Natural killer cell treated with Interleukin-12 subunit alpha and Interleukin-12 subunit beta and Interleukin-15 and Interleukin-18, amount 100 ng/mL, for 72 hours (primary cell): Measurements from ENCODE around the gene SUSD4. TPM values are rescaled to one million over a fixed set of nuclear protein-coding genes. Genes with fewer than 3 reads are reported as not detected.
A peak's percentile ranks its signal among the peaks of the same experiment; 100 is the strongest.
"Not testable (repeated sequence)": the region's sequence is repeated elsewhere in the genome, so short reads cannot be mapped to it uniquely, and the experiment has no call there.

Source experiments
- ATAC-seq, 2 donors: fragments of 150-1000 bp; cut with Tn5 transposase in 1 of 2; sonication (Bioruptor Pico), chemical (Tn5 transposase) in 1 of 2; 2 replicates each; pipeline ENCODE4 v1.10.0; 2021
- DNase-seq: peaks from one replicate; pipeline ENCODE4 v3.0.0; 2022; ENCODE audit warnings: low spot score
- H3K27ac Mint-ChIP-seq, 2 donors: 1 replicate in 1 of 2; 2 replicates in 1 of 2; pipeline ENCODE4 v1.8.0; 2022; ENCODE audit warnings: mixed read lengths in 2 of 2, mild to moderate bottlenecking in 1 of 2, moderate library complexity in 1 of 2
- H3K27me3 Mint-ChIP-seq, 2 donors: 1 replicate in 1 of 2; 2 replicates in 1 of 2; pipeline ENCODE4 v1.8.0; 2022; ENCODE audit warnings: mixed read lengths in 2 of 2
- H3K36me3 Mint-ChIP-seq: one replicate; pipeline ENCODE4 v1.8.0; 2022; ENCODE audit warnings: mixed read lengths
- H3K4me1 Mint-ChIP-seq, 2 donors: 1 replicate in 1 of 2; 2 replicates in 1 of 2; pipeline ENCODE4 v1.8.0; 2022; ENCODE audit warnings: low read depth in 2 of 2, mixed read lengths in 2 of 2, mild to moderate bottlenecking in 1 of 2
- H3K4me3 Mint-ChIP-seq: one replicate; pipeline ENCODE4 v1.8.0; 2022; ENCODE audit warnings: mixed read lengths
- H3K9me3 Mint-ChIP-seq: 2 replicates; pipeline ENCODE4 v1.8.0; 2022; ENCODE audit warnings: mixed read lengths
- total RNA-seq, 2 donors: library from RNA; stranded (reverse); gene quantifications; one replicate each; pipeline ENCODE4 v1.2.3, GENCODE V29; 2022

The SUSD4 gene
- total RNA-seq, 2 donors from 2014 or later = not detected

DNA sequence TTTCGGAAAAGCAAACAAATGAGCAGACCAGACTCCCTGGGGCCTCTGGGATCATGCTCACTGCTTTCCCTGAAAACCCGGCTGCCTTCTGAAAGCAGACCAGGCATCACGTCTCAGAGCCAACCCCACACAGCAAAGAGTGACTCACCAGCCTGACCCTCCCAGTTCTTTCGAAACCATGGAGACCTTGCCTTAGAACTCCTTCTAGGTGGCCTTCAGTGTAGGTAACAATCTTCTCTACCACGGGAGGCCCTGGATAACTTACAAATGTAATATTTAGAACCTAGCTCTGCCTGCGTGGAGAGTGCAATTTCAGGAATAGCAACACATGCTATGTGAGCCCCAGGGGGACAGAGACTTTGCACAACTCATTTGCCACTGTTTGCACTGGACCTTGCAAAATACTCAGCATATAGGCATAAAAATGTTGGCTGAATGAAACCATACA is 105.2 kb downstream of the SUSD4 start:
- Mint-ChIP-seq H3K27me3 (peaks cover 5 to 12% of the 10 kb centered on the region in 2 donors), H3K9me3 (no peaks in the 10 kb centered on the region), H3K27ac (no peak overlapping the region), H3K36me3 (no peaks in the 10 kb centered on the region), H3K4me3 (no peak overlapping the region), H3K4me1 (no peaks in the 10 kb centered on the region)
- DNase-seq (no peak), ATAC-seq (no peak)

DNA sequence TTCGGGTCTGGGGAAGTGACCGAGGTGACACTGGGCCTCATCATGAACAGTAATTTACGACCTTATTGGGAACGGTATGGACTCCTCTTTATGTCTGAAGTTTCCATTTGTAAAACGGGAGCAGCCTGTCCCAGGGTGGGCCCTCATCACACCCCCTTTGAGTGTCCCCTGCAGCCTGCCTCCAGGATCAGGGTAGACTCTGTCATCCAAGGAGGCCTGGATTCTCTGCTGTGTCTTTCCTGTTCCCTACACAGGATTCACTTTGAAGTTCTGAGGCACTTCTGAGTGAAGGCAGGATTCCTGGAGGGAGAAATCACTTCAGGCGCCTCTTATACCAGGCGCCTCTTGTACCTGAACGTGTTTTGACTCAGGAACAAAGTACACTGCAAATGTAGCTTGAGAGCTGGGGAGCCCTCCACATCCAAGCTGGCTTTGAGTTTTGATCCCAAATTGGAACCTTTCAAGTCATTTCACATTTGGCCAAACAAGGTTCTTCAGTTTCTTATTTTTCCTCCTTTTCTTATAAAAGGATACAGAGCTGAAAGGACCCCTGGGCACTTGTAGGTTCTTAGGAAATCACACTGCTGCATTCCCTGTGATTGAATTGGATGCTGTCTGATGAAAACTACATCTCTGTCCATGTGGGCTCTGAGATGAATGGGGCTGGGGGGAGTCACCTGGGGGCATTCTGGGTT is 106.0 kb downstream of the SUSD4 start:
- Mint-ChIP-seq H3K27me3 (peaks cover 6 to 13% of the 10 kb centered on the region in 2 donors), H3K27ac (no peak overlapping the region), H3K4me1 (no peaks in the 10 kb centered on the region), H3K4me3 (no peak overlapping the region), H3K9me3 (no peaks in the 10 kb centered on the region), H3K36me3 (no peaks in the 10 kb centered on the region)
- DNase-seq = no peak
- no peak for ATAC-seq

DNA sequence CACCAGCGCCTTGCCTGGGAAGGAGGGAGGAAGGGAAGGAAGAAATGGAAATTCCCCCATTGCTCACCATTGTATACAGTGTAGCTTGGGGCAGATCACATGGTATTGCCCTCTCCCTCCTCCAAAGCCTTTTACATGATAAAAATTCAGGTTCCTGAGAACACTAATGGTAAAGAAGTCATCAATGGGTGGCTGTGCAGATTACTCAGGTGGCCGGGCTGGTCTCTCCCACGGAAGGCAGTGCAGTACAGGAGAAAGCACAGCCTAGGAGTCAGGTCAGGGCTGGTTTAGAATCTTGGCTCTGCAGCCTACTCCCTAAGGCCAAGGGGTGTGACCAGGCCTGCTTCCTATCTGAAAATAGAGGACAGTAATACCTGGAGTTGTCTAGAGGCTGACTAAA is 107.9 kb downstream of the SUSD4 start:
- H3K36me3 Mint-ChIP-seq = no peaks in the 10 kb centered on the region
- no peaks in the 10 kb centered on the region for H3K4me1 Mint-ChIP-seq
- no peak for DNase-seq
- H3K27ac Mint-ChIP-seq = no peak overlapping the region
- no peak for ATAC-seq
- no peak overlapping the region for H3K4me3 Mint-ChIP-seq
- H3K27me3 Mint-ChIP-seq = peaks cover 6 to 13% of the 10 kb centered on the region in 2 donors
- no peaks in the 10 kb centered on the region for H3K9me3 Mint-ChIP-seq

DNA sequence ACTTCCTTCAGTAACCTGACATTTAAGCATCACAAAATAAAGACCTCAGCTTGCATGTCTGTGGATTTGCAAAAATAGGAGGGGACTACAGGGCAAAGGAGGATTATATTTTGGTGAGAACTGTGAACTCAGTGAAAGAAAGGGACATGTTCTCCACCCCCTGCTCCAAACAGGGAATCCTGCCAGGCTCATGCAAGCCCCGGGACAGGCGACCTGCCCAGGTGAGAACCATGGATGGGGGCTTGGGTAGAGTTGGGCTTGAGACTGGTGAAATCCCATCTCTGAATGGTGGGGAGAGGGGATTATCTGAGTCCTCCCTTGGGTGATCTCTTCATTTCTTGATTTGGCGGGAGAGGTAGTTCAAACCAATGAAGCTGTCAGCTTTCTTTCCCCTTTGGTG is 110.1 kb downstream of the SUSD4 start:
- DNase-seq = no peak
- Mint-ChIP-seq H3K27me3 (peaks cover 11 to 14% of the 10 kb centered on the region in 2 donors), H3K27ac (no peak overlapping the region), H3K9me3 (no peaks in the 10 kb centered on the region), H3K4me1 (no peaks in the 10 kb centered on the region), H3K36me3 (no peaks in the 10 kb centered on the region), H3K4me3 (no peak overlapping the region)
- ATAC-seq = no peak

DNA sequence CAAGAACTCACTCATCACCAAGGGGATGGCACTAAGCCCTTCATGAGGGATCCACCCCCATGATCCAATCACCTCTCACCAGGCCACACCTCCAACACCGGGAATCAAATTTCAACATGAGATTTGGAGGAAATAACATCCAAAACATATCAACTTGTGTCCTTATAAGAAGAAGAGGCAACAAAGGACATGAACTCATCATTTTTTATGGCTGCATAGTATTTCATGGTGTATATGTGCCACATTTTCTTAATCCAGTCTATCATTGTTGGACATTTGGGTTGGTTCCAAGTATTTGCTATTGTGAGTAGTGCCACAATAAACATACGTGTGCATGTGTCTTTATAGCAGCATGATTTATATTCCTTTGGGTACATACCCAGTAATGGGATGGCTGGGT is 112.6 kb downstream of the SUSD4 start:
- H3K36me3 Mint-ChIP-seq, H3K4me3 Mint-ChIP-seq, H3K9me3 Mint-ChIP-seq, ATAC-seq, H3K27ac Mint-ChIP-seq, H3K4me1 Mint-ChIP-seq, DNase-seq: not testable (repeated sequence)
- H3K27me3 Mint-ChIP-seq = peaks cover 15% of the 10 kb centered on the region in 2 donors

DNA sequence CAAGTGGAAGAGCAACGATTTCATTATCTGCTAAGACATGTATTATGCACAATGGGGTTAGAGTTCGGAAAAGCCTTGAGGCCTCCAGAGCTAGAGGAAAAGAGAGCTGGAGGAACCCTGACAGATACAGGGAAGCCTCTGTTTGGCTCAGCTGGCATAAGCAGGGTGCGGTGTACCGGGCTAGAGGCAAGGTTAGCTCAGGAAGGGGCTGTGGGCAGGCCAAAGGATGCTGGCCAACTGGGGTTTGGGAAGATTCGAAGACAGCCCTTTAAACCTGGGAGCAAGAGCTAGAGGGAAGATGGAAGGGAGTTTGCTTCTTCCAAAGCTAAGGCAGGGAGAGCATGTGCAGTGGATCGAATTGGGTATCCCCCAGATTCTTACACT is 113.4 kb downstream of the SUSD4 start:
- Mint-ChIP-seq H3K27ac (no peak overlapping the region), H3K4me3 (no peak overlapping the region), H3K27me3 (peaks cover 22 to 23% of the 10 kb centered on the region in 2 donors), H3K36me3 (no peaks in the 10 kb centered on the region), H3K4me1 (no peaks in the 10 kb centered on the region), H3K9me3 (no peaks in the 10 kb centered on the region)
- no peak for ATAC-seq
- no peak for DNase-seq

DNA sequence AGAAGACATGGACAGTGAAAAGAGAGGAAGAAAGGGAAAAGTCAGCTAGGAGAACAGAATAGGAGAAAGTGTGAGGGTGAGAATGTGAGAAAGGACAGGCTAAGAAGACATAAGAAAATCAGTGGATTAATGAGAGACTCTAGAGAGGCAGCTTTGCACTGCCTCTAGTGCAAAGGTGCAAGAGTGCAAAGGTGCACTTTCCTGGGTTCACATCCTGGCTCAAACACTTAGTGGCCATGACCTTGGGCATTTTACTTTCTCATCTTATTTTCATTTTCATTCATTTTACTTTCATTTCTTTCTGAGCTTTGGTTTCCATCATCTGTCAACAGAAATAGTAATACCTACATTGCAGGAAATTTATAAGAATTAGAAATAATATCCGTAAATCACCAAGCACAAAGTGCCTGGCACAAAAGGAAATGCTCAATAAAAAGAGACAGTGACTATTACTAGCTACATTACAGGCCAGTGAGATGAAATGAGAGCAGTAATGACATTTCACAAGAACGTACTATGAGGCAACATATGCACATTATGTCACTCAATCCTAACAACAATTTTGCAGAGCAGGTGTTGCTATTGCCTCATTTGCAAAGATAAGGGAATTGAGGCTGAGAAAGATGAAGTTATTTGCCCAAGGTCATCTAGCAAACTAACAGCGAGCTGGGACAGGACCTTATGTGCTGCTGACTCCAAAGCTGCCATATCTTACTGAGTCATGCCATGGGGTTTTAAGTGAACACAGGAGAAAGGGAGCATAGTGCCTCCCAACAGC is 113.9 kb downstream of the SUSD4 start:
- H3K36me3 Mint-ChIP-seq = no peaks in the 10 kb centered on the region
- no peak for ATAC-seq
- no peak overlapping the region for H3K27ac Mint-ChIP-seq
- H3K4me3 Mint-ChIP-seq = no peak overlapping the region
- H3K4me1 Mint-ChIP-seq = no peaks in the 10 kb centered on the region
- no peaks in the 10 kb centered on the region for H3K9me3 Mint-ChIP-seq
- H3K27me3 Mint-ChIP-seq = peaks cover 27 to 29% of the 10 kb centered on the region in 2 donors
- DNase-seq = no peak

DNA sequence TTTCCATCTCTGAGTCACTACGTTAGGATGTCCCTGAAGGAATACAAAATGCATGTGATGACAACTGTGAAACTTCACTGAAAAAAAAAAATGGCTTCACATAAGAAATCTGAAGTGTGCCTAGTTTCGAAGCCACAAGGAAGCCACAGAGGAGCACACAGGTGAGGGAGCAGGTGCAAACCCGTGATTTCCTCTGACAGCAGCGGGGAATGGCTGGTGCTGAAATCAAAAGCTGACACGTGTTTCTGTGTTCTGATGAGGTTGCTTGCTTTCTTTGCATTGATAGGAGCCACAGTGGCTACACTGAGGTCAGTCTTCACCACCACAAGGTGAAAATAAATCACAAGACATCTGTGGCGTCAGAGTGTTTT is 115.2 kb downstream of the SUSD4 start:
- H3K27ac Mint-ChIP-seq = no peak overlapping the region
- ATAC-seq (no peak), DNase-seq (no peak)
- H3K27me3 Mint-ChIP-seq = peaks cover 23 to 30% of the 10 kb centered on the region in 2 donors
- peaks cover 0 to 7% of the 10 kb centered on the region in 2 donors for H3K4me1 Mint-ChIP-seq
- H3K4me3 Mint-ChIP-seq = no peak overlapping the region
- H3K36me3 Mint-ChIP-seq = no peaks in the 10 kb centered on the region
- no peaks in the 10 kb centered on the region for H3K9me3 Mint-ChIP-seq

DNA sequence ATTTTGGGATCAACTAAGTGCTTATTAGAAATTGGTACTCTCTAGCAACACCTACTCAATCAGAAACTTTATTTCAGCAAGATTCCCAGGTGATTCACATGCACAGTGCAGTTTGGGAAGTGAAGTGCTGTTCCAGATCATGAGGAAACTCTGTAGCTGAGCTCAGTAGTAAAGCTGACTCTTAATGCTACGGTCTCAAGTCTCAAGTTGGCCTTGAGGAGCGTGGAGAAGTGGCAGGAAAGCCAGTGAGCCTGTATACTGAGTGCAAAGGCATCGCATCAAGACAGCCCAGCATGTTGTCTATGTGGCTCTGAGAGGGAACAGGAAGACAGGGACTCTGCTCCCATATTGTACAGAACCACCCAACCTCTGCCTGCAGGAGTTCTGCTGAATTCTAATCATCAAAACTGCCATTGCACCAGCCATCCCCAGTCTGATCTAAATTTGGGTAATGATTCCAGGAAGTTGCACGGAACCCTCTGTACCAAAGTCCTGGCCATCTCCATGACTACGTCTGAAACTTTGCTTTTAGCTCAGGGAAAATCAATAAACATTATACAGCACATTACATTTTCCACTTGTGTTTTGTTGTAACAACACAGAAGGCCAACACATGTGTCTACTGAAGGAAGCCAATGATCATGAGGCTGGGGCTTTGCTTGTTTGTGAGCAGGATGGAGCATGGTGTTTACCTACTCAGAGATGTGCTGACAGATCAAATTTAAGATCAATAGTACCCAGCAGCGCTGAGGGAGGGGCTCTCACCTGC is 115.8 kb downstream of the SUSD4 start:
- peaks cover 21 to 26% of the 10 kb centered on the region in 2 donors for H3K27me3 Mint-ChIP-seq
- no peak overlapping the region for H3K27ac Mint-ChIP-seq
- DNase-seq (no peak), ATAC-seq (no peak)
- peaks cover 0 to 7% of the 10 kb centered on the region in 2 donors for H3K4me1 Mint-ChIP-seq
- H3K4me3 Mint-ChIP-seq = no peak overlapping the region
- H3K9me3 Mint-ChIP-seq = no peaks in the 10 kb centered on the region
- no peaks in the 10 kb centered on the region for H3K36me3 Mint-ChIP-seq

DNA sequence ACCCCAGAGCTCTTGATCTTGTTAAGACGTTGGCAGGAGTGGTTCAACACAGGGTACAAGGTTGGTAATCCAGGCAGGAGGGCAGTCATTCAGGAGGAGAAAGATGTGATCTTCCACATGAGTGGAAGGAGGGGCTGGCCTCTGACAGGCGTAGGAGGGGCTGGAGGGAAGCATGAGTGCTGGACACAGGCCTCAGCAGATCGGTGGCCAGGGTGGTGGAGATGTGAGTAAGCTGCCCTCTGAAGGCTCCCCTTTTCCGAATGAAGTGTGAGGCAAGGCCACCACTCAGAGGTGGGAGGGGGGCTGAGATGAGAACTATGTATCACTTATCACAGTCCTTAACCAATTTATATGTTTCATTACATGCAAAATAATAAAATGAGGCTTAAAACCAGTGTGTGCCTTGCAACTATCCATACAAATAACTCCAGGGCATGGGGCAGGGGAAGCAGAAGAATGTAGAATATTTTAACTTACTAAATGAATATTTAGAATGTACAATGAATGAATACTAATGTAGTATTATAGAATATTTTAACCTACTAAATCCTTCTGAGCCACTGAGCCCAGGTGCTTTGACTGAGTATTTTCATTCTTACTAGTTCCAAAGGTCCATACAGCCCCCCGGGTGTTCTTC is 117.4 kb downstream of the SUSD4 start:
- Mint-ChIP-seq H3K9me3 (no peaks in the 10 kb centered on the region), H3K4me3 (no peak overlapping the region), H3K27ac (no peak overlapping the region), H3K27me3 (peaks cover 21 to 24% of the 10 kb centered on the region in 2 donors), H3K4me1 (peaks cover 0 to 7% of the 10 kb centered on the region in 2 donors), H3K36me3 (no peaks in the 10 kb centered on the region)
- ATAC-seq (no peak), DNase-seq (no peak)

DNA sequence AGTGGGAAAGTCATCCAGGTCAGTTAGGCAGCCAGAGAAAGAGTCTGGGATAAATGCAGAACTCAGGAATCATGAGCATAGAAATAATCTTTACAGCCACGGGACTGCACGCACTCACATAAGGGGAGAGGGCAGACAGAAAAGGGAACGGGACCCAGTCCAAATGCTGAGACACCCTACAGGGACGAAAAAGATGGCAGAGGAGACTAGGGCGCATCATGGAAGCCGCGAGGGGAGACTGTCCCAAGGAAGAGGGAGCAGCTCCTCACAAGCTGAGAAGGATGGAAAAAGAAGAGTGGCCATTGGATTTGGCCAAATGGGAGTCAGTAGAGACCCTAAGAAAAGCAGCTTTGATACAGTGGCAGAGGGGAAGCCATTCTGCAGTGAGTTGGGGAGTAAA is 118.0 kb downstream of the SUSD4 start:
- ATAC-seq = no peak
- Mint-ChIP-seq H3K27ac (no peak overlapping the region), H3K27me3 (peaks cover 24 to 25% of the 10 kb centered on the region in 2 donors), H3K36me3 (no peaks in the 10 kb centered on the region), H3K4me1 (peaks cover 0 to 7% of the 10 kb centered on the region in 2 donors), H3K9me3 (no peaks in the 10 kb centered on the region), H3K4me3 (no peak overlapping the region)
- DNase-seq = no peak

DNA sequence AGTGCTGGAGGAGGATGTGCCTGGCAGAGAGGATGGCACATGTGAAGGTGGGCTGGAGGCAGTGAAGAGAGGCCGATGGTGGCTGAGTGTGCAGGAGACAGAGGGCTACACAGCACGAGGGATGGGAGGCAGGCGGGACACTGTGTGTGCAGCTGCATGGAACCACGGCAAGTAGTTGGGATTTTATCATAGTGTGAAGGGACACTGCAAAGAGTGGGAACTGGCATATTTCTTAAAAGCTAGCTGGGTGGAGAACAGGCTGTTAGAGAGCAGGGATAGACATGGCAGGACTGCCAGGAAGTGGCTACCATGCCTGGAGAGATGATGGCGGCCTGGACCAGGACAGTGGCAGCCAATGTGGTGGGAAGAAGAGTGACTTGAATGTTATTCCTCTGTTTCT is 118.6 kb downstream of the SUSD4 start:
- H3K27me3 Mint-ChIP-seq = peaks cover 22 to 25% of the 10 kb centered on the region in 2 donors
- H3K36me3 Mint-ChIP-seq = no peaks in the 10 kb centered on the region
- ATAC-seq (no peak), DNase-seq (no peak)
- H3K9me3 Mint-ChIP-seq = no peaks in the 10 kb centered on the region
- peaks cover 0 to 7% of the 10 kb centered on the region in 2 donors for H3K4me1 Mint-ChIP-seq
- no peak overlapping the region for H3K27ac Mint-ChIP-seq
- no peak overlapping the region for H3K4me3 Mint-ChIP-seq

DNA sequence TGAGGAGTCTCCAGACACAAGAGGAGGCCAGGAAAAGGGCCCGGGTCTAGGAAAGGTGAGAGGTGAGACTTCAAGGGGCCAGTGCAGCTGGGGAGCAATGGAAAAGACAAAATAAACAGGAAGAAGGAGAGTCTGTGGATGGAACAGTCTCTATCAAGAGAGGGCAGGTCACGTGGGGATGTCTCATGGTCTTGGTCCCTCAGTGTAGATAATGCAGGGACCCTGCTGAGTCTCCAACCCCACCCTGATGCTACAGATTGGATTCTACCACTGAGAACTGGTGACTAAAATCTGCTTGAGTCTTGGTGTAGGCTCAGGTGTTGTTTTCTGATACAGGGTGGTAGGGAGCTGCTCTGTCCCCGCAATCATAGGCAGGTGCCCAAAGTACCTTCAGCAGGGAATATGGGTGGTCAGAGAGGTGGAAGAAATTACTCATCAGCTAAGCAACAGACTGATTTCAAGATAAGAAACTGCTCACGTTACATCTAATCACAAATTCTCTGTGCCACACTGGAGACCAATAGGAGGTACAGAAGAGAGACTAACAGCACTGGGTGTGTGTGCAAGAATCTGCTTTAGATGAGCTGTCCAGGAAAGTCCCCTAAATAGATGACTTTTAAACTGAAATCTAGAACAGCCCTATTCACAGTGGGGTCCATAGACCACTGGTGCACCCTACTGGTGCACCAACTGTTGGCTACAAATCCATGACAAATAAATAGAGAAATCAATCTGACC is 119.4 kb downstream of the SUSD4 start:
- Mint-ChIP-seq H3K9me3 (no peaks in the 10 kb centered on the region), H3K27me3 (peaks cover 23 to 30% of the 10 kb centered on the region in 2 donors), H3K4me3 (no peak overlapping the region), H3K36me3 (no peaks in the 10 kb centered on the region), H3K4me1 (peaks cover 0 to 7% of the 10 kb centered on the region in 2 donors), H3K27ac (peak overlapping the region in 1 of 2 donors; percentile 5)
- no peak for DNase-seq
- ATAC-seq = peak; percentile 60 to 72
